ENCODE data around the gene UPB1. TPM values are rescaled to one million over a fixed set of nuclear protein-coding genes. Genes with fewer than 3 reads are reported as not detected.

Gene UPB1
- total RNA-seq, 1 experiment from 2014 or later: 0.11 TPM

GRCh38 chr22:24459911-24460310 lies 35.2 kb upstream of the UPB1 start:
- ChIA-PET CTCF (no interaction called here), POLR2A (ENCODE audit: low non-redundant PET) (no interaction called here)
- no peaks in the 10 kb centered on the region for H3K9me3 ChIP-seq (ENCODE audit: low read depth, low read length, poor library complexity, severe bottlenecking)
- no peak for DNase-seq (ENCODE audit: low spot score)
- peak overlapping the region; percentile 38 for H3K27ac ChIP-seq (ENCODE audit: low read depth, low read length, poor library complexity, severe bottlenecking)
- BruUV-seq (replicated peaks): no TSS peak
- intact Hi-C loops (cut with micrococcal nuclease; ENCODE audit: unreplicated experiment): no loop called here
- H3K4me3 ChIP-seq (ENCODE audit: low read depth, low read length, poor library complexity, severe bottlenecking): no peak overlapping the region
- H3K27me3 ChIP-seq (replicated peaks; ENCODE audit: insufficient read depth, low read depth, low read length, poor library complexity): no peaks in the 10 kb centered on the region
- H3K36me3 ChIP-seq (ENCODE audit: insufficient read depth, low read length, poor library complexity, severe bottlenecking): no peaks in the 10 kb centered on the region
- peaks cover 16% of the 10 kb centered on the region for H3K4me1 ChIP-seq (ENCODE audit: insufficient read depth, low read length, poor library complexity, severe bottlenecking)
- TF ChIP-seq CTCF (conservative IDR thresholded peaks at IDR 0.05; ENCODE audit: low read depth, low read length) (no peak), EZH2 (IDR thresholded peaks at IDR 0.05; ENCODE audit: borderline replicate concordance, low read depth, low read length, poor library complexity, severe bottlenecking) (no peak)

GRCh38 chr22:24460418-24461089 lies 34.6 kb upstream of the UPB1 start:
- peak overlapping the region; percentile 20 for H3K27ac ChIP-seq (ENCODE audit: low read depth, low read length, poor library complexity, severe bottlenecking)
- H3K9me3 ChIP-seq (ENCODE audit: low read depth, low read length, poor library complexity, severe bottlenecking): no peaks in the 10 kb centered on the region
- TF ChIP-seq EZH2 (IDR thresholded peaks at IDR 0.05; ENCODE audit: borderline replicate concordance, low read depth, low read length, poor library complexity, severe bottlenecking) (no peak), CTCF (conservative IDR thresholded peaks at IDR 0.05; ENCODE audit: low read depth, low read length) (no peak)
- H3K27me3 ChIP-seq (replicated peaks; ENCODE audit: insufficient read depth, low read depth, low read length, poor library complexity): no peaks in the 10 kb centered on the region
- ChIA-PET POLR2A (ENCODE audit: low non-redundant PET) (interaction anchor here (0.5 kb wide), 1 partner anchor 45 kb away, joined by 3 read pairs; no protein-coding TSS in a partner anchor), CTCF (interaction anchor here (0.7 kb wide), 1 partner anchor 37 kb away, joined by 6 read pairs; no protein-coding TSS in a partner anchor)
- intact Hi-C loops (cut with micrococcal nuclease; ENCODE audit: unreplicated experiment): no loop called here
- peaks cover 16% of the 10 kb centered on the region for H3K4me1 ChIP-seq (ENCODE audit: insufficient read depth, low read length, poor library complexity, severe bottlenecking)
- peak; percentile 44 for DNase-seq (ENCODE audit: low spot score)
- no peaks in the 10 kb centered on the region for H3K36me3 ChIP-seq (ENCODE audit: insufficient read depth, low read length, poor library complexity, severe bottlenecking)
- no peak overlapping the region for H3K4me3 ChIP-seq (ENCODE audit: low read depth, low read length, poor library complexity, severe bottlenecking)
- no TSS peak for BruUV-seq (replicated peaks)

- Histone ChIP-seq H3K27ac (ENCODE audit: low read depth, low read length, poor library complexity, severe bottlenecking) (no peak overlapping the region), H3K9me3 (ENCODE audit: low read depth, low read length, poor library complexity, severe bottlenecking) (no peaks in the 10 kb centered on the region), H3K36me3 (ENCODE audit: insufficient read depth, low read length, poor library complexity, severe bottlenecking) (no peaks in the 10 kb centered on the region), H3K27me3 (replicated peaks; ENCODE audit: insufficient read depth, low read depth, low read length, poor library complexity) (no peaks in the 10 kb centered on the region), H3K4me1 (ENCODE audit: insufficient read depth, low read length, poor library complexity, severe bottlenecking) (peaks cover 28% of the 10 kb centered on the region), H3K4me3 (ENCODE audit: low read depth, low read length, poor library complexity, severe bottlenecking) (no peak overlapping the region)
- ChIA-PET POLR2A (ENCODE audit: low non-redundant PET) (no interaction called here), CTCF (no interaction called here)
- BruUV-seq (replicated peaks): no TSS peak
- TF ChIP-seq EZH2 (IDR thresholded peaks at IDR 0.05; ENCODE audit: borderline replicate concordance, low read depth, low read length, poor library complexity, severe bottlenecking): no peak
- no peak for TF ChIP-seq CTCF (conservative IDR thresholded peaks at IDR 0.05; ENCODE audit: low read depth, low read length)
- no peak for DNase-seq (ENCODE audit: low spot score)
- intact Hi-C loops (cut with micrococcal nuclease; ENCODE audit: unreplicated experiment): no loop called here
Measured at GRCh38 chr22:24463071-24463760, 31.9 kb upstream of the UPB1 start.

All from A673 (cell line).